ENCODE results near the gene BAIAP2L1.
"Not testable (repeated sequence)": the region's sequence is repeated elsewhere in the genome, so short reads cannot be mapped to it uniquely, and the experiment has no call there.

The BAIAP2L1 gene

DNA sequence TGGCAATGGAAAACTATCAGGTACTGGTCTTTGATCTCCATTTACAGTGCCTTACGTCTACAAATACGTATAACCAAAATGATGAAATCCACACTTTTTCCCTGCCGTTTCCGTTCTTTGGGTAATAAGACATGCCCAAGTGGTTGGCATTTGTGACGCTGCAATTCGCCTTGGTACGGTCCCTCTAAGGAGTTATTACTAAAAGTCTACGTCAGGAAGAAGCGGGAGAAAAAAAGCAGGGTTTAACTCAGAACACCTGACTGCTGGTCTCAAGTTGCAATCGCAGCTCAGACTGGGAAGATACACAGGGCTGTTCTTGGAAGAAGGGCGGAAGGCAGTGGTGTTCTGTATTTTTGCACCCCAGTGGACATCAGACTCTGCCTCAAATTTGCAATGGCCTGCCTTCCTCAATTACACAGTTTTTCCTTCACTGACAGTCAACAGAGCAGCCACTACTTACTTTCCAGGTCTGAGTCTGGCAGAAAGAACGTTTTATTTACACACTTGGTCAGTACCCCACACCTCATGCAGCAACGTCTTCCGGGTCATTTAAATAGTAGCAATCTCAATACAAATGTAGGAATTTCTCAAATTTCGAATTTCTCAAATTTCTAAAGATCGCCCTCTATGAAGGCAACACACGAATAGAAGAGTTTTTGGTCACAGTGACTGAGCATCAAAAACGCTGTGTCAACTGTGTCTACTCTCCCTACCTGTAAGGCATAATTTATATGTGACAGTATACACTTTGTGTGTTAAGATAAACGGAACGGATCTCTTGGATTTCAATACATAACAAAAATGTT is 2.1 kb downstream of the BAIAP2L1 start:
- no peak for DNase-seq

- no peak for DNase-seq
These were observed 4.1 kb downstream of the BAIAP2L1 start for GRCh38 chr7:98396768-98397167.

DNA sequence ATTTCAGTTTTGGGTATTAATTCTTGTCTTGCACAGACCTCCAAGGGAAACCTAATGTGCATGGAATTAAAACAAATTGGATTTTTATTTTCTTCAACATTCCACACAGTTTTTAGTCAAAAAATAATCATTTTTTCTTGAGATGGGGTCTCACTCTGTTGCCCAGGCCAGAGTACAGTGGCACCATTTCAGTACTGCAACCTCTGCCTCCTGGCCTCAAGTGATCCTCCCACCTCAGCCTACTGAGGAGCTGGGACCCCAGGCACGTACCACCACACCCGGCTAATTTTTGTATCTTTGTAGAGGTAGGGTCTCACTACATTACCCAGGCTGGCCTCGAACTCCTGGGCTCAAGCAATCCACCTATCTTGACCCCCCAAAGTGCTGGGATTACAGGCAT is 4.9 kb downstream of the BAIAP2L1 start:
- no peak for DNase-seq

GRCh38 chr7:98395481-98395880 is 5.4 kb downstream of the BAIAP2L1 start:
- no peak for DNase-seq

DNA sequence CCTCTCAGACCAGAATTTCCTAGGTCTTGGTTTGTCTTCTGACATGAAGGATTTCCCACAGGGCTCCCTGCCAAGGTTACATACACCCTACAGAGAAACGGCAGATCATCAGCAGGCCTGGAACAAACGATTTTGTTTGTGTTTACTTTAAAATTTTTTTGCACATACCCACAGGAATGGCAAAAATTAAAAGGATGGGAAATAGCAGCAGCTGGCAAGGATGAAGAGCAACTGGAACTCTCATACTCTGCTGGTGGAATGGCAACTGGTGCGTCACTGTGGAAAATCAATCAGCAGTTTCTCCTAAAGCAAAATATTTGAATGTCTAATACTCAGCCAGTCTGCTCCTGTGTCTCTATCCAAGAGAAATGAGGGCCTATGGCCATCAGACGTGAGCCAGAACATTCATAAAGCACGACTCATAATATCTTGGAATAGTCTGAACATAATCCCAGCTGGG is 6.5 kb downstream of the BAIAP2L1 start:
- DNase-seq, result no peak

DNA sequence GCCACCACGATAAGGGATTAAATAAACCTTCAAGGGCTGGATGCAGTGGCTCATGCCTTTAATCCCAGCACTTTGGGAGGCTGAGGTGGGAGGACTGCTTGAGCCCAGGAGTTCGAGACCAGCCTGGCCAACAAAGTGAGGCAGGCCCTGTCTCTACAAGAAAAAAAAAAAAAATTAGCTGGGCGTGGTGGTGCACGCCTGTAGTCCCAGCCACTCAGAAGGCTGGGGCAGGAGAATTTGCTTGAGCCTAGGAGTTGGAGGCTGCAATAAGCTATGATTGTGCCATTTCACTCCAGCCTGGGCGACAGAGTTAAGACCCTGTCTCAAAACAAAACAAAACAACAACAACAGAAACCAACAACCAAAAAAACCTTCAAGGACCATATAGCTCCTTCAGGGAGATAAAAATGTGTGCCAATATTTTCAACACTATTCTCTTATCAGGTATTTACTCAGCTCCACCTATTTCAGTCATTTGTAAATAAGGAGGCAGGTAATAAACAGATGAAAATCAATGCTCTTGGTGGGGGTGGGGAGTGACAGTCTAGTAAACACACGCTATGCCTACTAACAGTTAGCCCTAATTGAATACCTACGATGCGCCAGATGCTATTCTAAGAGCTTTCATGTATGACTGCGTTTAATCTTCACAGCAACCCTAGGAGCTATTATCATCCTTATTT is 13.2 kb downstream of the BAIAP2L1 start:
- DNase-seq, result no peak

- no peak for DNase-seq
These were observed 13.8 kb downstream of the BAIAP2L1 start for GRCh38 chr7:98387131-98387530.

GRCh38 chr7:98385532-98385931 is 15.4 kb downstream of the BAIAP2L1 start:
- not testable (repeated sequence) for DNase-seq

GRCh38 chr7:98378210-98378819 is 22.6 kb downstream of the BAIAP2L1 start:
- DNase-seq, result no peak

- no peak for DNase-seq
These were observed 24.2 kb downstream of the BAIAP2L1 start for GRCh38 chr7:98376711-98377110.

DNA sequence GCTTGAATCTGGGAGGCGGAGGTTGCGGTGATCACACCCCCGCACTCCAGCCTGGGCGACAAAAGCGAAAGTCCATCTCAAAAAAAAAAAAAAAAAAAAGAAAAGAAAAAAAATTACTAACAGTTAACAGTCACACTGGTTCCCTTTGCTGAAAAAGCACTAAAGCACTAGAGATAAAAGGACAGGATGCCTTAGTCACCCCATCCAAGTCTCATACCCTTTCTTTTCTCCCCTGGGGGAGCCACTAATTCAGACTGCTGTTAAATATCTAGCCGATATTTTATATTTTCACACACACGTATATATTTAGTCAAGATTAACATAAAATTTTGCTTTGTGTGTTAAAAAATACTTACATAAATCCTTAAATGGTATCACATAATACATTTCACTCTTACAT is 25.2 kb downstream of the BAIAP2L1 start:
- no peak for DNase-seq

GRCh38 chr7:98374285-98374680 is 26.6 kb downstream of the BAIAP2L1 start:
- DNase-seq, result no peak

- no peak for DNase-seq
These were observed 27.9 kb downstream of the BAIAP2L1 start for GRCh38 chr7:98372993-98373392.

GRCh38 chr7:98369726-98370125 is 31.2 kb downstream of the BAIAP2L1 start:
- DNase-seq, result no peak

GRCh38 chr7:98368716-98369115 is 32.2 kb downstream of the BAIAP2L1 start:
- no peak for DNase-seq

- DNase-seq, result no peak
These were observed 34.3 kb downstream of the BAIAP2L1 start for GRCh38 chr7:98366562-98366938.

DNA sequence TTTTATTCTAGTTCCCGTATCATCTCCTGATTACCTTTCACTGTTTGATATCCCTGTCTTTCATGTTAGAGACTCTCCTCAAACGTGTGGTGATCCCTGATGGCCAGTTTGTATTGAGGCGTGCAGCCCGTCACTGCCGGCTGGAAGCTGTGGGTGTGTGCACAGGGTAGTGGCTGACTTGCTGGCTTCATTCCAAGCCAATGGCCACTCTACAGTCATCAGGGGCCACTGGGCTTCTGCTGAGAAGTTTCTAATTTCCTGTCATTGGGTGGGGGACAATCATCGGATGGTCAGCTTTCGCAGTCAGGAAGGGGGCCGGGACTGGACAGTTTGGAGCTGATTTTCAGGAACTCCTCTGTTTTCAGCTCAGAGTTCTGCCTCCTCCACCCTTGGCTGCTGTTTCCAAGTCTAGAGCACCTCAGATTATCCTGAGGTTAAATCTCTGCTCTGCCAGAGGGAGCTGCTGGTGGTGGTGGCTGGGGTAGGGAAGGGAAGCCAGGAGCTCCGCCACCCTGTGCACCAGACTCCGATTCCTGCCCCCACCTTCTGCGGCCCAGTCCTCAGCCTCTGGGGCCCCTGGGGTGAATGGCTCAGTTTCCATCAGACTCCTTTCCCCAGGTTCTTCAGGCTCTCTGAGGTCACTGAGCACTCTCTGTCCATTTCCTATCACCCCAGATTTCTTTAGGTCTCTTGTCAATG is 34.9 kb downstream of the BAIAP2L1 start:
- DNase-seq, result no peak

DNA sequence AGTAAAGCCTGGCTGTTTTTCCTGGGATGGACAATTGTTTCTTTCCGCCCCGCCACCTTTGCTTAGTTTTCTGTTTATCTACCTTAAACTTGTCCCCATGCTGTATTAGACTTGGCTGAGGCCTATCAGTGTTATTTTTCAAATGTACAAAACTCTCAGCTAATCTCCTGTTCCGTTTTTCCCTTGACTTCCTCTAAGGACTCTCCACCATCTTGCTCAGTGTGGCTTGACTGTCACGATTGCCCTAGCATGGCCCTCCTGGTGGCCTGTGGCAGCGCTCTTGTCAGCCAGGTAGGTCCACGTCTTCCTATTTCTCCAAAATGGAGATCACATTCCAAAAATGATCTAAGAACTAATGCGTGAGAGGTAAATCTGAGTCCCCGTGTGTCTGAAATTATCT is 36.7 kb downstream of the BAIAP2L1 start:
- no peak for DNase-seq

DNA sequence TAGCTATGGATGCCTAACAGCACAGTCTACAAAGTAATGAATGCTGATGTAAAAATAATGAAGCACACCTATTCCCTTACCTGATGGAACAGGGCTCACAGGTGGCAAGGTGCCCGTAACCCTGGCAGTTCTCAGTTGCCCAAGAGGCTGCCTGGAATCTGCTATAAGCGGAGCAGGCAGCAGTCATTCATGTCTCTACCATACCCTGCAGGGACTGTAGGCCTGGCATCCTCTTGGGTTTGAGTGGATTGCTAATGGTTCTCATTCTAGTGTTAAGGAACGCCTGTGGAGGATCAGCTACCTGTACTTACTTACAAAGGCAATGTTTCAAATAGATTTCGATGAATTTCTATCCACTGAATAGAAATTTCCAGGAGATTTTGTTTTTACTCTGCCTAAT is 38.4 kb downstream of the BAIAP2L1 start:
- DNase-seq, result no peak

DNA sequence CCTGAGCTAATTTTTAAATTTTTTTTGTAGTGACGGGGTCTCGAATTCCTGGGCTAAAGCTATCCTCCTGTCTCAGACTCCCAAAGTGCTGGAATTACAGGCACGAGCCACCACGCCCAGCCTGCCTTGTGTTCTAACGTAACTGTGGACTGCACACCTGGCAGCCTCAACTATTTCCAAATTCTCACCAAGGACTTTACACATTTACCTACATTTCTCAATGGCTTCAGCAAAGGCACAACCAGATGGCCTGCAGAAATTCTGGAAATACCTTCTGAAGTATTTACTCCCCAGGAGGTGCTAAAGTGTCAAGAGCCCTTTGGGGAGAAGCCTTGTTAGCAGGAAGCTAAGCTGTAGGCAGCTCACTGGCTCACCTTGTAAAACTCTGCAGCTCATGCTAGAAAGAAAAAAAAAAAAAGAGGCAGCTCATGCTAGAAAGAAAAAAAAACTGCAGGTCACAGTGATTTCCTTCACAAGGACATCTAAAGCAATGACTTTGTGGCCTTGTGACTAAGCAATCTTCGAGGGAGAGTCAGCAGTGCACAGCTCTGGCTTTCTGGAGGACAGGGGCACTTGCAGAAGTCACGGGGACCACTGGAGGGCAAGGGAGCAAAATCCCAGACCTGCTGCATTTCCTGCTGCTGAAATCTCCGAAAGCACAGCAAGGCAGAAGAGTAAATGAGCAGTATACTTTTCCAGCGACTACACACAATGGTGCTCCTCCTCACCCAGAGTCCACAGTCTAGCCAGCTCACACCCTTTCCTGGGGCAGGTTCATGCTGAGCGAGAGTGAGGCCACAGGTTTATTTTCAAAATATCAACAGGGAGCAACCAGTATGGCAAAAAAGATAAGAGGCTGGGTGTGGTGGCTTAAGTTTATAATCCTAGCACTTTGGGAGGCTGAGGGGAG is 40.4 kb downstream of the BAIAP2L1 start:
- DNase-seq, result no peak

GRCh38 chr7:98359395-98359794 is 41.5 kb downstream of the BAIAP2L1 start:
- no peak for DNase-seq

DNA sequence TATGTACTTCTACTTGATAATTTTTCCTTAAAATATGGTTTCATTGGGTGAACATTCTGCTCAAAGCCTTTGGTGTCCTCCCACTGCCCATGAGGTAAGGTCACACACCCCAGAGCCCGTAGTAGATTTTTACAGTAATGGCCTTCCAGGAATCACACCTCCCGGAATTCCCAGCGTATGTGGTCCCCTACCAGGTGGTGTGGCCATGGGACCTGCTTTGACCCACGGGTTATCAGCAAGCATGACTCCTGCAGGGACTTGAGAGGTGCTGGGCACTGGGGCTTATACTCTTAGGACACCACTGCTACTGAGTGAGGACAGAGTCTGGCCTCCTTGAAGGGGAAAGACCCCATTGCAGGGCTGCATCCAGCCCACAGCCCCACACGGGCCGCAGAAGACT is 42.2 kb downstream of the BAIAP2L1 start:
- DNase-seq, result no peak

All from eye (tissue), 1 donor.